Measurements from ENCODE around the gene RRP7A.
"Not testable (repeated sequence)": the region's sequence is repeated elsewhere in the genome, so short reads cannot be mapped to it uniquely, and the experiment has no call there.

DNA sequence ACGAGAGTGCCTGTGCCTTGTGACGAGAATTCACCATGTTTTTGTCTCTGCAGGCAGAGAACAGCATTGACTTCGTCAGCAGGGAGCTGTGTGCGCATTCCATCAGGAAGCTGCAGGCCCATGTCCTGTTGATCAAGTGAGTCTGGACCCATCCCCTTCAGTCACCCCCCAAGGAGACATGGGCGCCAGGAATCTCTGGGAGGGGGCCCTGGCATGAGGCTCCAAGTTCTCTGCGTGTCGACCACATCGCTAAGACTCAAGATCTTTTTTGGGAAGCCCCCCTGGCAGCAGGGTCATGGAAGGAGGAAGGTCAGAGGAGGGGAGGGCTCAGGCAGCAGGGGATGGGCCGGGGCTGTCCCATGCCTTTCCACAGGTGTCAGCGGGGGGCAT lies 10.6 kb downstream of the RRP7A start:
- not testable (repeated sequence) for TF ChIP-seq POLR2A (IDR thresholded peaks at IDR 0.05)
- TF ChIP-seq, protein P1, sequence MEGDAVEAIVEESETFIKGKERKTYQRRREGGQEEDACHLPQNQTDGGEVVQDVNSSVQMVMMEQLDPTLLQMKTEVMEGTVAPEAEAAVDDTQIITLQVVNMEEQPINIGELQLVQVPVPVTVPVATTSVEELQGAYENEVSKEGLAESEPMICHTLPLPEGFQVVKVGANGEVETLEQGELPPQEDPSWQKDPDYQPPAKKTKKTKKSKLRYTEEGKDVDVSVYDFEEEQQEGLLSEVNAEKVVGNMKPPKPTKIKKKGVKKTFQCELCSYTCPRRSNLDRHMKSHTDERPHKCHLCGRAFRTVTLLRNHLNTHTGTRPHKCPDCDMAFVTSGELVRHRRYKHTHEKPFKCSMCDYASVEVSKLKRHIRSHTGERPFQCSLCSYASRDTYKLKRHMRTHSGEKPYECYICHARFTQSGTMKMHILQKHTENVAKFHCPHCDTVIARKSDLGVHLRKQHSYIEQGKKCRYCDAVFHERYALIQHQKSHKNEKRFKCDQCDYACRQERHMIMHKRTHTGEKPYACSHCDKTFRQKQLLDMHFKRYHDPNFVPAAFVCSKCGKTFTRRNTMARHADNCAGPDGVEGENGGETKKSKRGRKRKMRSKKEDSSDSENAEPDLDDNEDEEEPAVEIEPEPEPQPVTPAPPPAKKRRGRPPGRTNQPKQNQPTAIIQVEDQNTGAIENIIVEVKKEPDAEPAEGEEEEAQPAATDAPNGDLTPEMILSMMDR (IDR thresholded peaks at IDR 0.05): not testable (repeated sequence)

All from esophagus squamous epithelium (tissue), 4 donors.